Measurements from ENCODE around the gene TFCP2L1.
"Not testable (repeated sequence)": the region's sequence is repeated elsewhere in the genome, so short reads cannot be mapped to it uniquely, and the experiment has no call there.

Gene TFCP2L1

DNA sequence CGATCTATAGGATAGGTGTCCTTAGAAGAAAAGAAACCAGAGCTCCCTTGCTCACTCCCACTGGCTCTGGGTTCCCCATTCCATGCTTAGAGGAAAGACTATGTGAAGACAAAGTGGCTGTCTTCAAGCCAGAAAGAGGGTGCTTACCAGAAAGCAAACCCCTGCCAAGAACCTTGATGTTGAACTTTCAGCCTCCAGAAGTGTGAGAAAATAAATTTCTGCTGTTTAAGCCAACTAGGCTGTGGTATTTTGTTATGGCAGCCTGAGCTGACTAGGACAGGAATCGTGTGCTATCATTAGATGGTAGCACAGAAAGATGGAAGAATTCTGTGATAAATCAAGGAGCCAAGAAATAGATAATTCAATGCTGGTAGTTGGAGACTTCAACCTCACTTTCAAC is 19.9 kb upstream of the TFCP2L1 start:
- H2BK15ac ChIP-seq (ENCODE audit: low read length), result no peak overlapping the region
- H3K9me3 ChIP-seq (replicated peaks in 1 of 2; ENCODE audit: control insufficient read depth in 2 of 2, insufficient read depth in 1 of 2, low read depth in 1 of 2, low read length in 2 of 2), result no peaks in the 10 kb centered on the region
- H3K27ac ChIP-seq (replicated peaks; ENCODE audit: low read length), result no peak overlapping the region
- no CpG with 5 or more reads among the region's 2 CpGs for WGBS, 2 donors (ENCODE audit: extremely low coverage in 2 of 2, insufficient read length in 2 of 2, insufficient replicate concordance in 1 of 2)
- H3K9ac ChIP-seq (ENCODE audit: low read depth, low read length, poor library complexity), result no peak overlapping the region
- H2AFZ ChIP-seq (ENCODE audit: low read length), result no peak overlapping the region
- H3K4me3 ChIP-seq (ENCODE audit: low read length in 2 of 2), result no peak overlapping the region
- no peak overlapping the region for H3K14ac ChIP-seq (ENCODE audit: low read length)
- H2BK12ac ChIP-seq (ENCODE audit: low read length), result no peak overlapping the region
- no peaks in the 10 kb centered on the region for H3K36me3 ChIP-seq (replicated peaks in 1 of 2; ENCODE audit: control insufficient read depth in 2 of 2, insufficient read depth in 2 of 2, low read length in 2 of 2)
- no peak overlapping the region for H3K23ac ChIP-seq (ENCODE audit: low read depth, low read length, poor library complexity)
- DNase-seq (ENCODE audit: low spot score), result no peak
- no peak overlapping the region for H3K4ac ChIP-seq (ENCODE audit: low read length)
- H2AK5ac ChIP-seq (ENCODE audit: low read depth, low read length), result no peak overlapping the region
- H2BK120ac ChIP-seq (ENCODE audit: low read depth, low read length), result no peak overlapping the region
- H3K4me1 ChIP-seq (ENCODE audit: control insufficient read depth in 2 of 2, insufficient read depth in 1 of 2, low read depth in 1 of 2, low read length in 2 of 2), result no peaks in the 10 kb centered on the region
- no peak overlapping the region for H3K4me2 ChIP-seq (ENCODE audit: insufficient read depth, low read length, poor library complexity, severe bottlenecking)
- no peak overlapping the region for H4K8ac ChIP-seq (ENCODE audit: low read depth, low read length)
- H2BK5ac ChIP-seq (ENCODE audit: low read length), result no peak overlapping the region
- H3K27me3 ChIP-seq (ENCODE audit: control insufficient read depth in 3 of 3, insufficient read depth in 3 of 3, low read depth in 1 of 3, low read length in 3 of 3), result no peaks in the 10 kb centered on the region
- no peak overlapping the region for H4K91ac ChIP-seq (ENCODE audit: low read depth, low read length, poor library complexity)
- no peaks in the 10 kb centered on the region for H3K79me1 ChIP-seq (ENCODE audit: low read depth, low read length)
- H3K18ac ChIP-seq (ENCODE audit: low read length), result no peak overlapping the region

DNA sequence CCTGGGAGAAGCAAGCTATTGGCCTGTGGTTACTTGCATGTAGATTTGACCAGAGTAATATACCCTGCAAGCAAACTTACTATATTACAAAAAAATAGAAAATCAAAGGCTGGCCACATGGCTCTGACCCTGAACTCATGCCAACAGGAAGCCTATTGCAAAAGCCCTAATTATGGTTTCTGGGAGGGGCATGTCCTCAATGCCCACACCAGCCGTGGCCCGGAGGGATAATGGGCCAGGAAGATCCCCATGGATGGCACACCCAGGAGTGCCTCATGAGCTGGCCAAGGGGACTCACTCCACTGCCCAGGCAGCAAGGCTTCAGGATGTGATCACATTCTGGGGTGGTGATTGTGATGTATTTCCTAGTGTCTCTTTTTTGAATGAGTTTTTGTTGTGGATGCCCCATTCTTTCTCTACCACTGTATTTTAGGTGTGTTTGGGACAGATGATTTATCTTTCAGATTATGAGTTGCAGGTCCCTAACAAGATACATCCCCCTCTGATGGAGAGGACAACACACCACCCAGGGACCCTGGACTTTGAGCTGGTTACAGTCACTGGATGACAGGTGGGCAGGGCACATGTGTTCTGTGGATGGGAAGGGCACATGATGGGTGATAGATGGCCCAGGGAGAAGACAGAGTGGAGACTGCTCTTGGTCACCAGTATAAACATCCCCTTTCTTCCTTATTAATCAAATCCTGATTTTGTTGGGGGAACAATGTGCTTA is 18.7 kb upstream of the TFCP2L1 start:
- Histone ChIP-seq H3K79me1 (ENCODE audit: low read depth, low read length) (no peaks in the 10 kb centered on the region), H2BK15ac (ENCODE audit: low read length) (no peak overlapping the region)

DNA sequence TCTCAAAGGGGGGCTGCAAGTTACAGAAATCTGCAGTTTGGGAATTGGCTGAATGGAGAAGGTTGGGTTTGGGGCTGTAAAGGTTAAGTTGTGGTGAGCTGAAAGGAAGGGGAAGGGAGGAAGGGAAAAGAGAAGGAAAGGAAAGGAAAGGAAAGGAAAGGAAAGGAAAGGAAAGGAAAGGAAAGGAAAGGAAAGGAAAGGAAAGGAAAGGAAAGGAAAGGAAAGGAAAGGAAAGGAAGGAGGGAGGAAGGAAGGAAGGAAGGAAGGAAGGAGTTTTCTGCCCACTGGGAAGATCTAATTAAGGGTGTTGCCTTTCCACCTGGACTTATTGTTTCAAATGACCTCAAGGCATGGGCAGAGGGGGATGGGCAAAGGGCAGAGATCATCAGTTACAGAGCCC is 16.2 kb upstream of the TFCP2L1 start:
- not testable (repeated sequence) for H3K4ac ChIP-seq (ENCODE audit: low read length); H3K18ac ChIP-seq (ENCODE audit: low read length); H4K8ac ChIP-seq (ENCODE audit: low read depth, low read length); H3K9me3 ChIP-seq (replicated peaks in 1 of 2; ENCODE audit: control insufficient read depth in 2 of 2, insufficient read depth in 1 of 2, low read depth in 1 of 2, low read length in 2 of 2); H3K27ac ChIP-seq (replicated peaks; ENCODE audit: low read length); H3K14ac ChIP-seq (ENCODE audit: low read length); H3K36me3 ChIP-seq (replicated peaks in 1 of 2; ENCODE audit: control insufficient read depth in 2 of 2, insufficient read depth in 2 of 2, low read length in 2 of 2); H2BK120ac ChIP-seq (ENCODE audit: low read depth, low read length); H2BK15ac ChIP-seq (ENCODE audit: low read length); H2BK12ac ChIP-seq (ENCODE audit: low read length); H3K4me2 ChIP-seq (ENCODE audit: insufficient read depth, low read length, poor library complexity, severe bottlenecking); H3K23ac ChIP-seq (ENCODE audit: low read depth, low read length, poor library complexity); H3K4me1 ChIP-seq (ENCODE audit: control insufficient read depth in 2 of 2, insufficient read depth in 1 of 2, low read depth in 1 of 2, low read length in 2 of 2); H3K79me1 ChIP-seq (ENCODE audit: low read depth, low read length); H2AFZ ChIP-seq (ENCODE audit: low read length); H3K4me3 ChIP-seq (ENCODE audit: low read length in 2 of 2); H3K27me3 ChIP-seq (ENCODE audit: control insufficient read depth in 3 of 3, insufficient read depth in 3 of 3, low read depth in 1 of 3, low read length in 3 of 3); DNase-seq (ENCODE audit: low spot score); H2BK5ac ChIP-seq (ENCODE audit: low read length); H4K91ac ChIP-seq (ENCODE audit: low read depth, low read length, poor library complexity); H2AK5ac ChIP-seq (ENCODE audit: low read depth, low read length); H3K9ac ChIP-seq (ENCODE audit: low read depth, low read length, poor library complexity)

More for the DNA sequence above, 18.7 kb upstream of the TFCP2L1 start:
- Histone ChIP-seq H2BK12ac (ENCODE audit: low read length) (no peak overlapping the region), H3K14ac (ENCODE audit: low read length) (no peak overlapping the region), H2BK120ac (ENCODE audit: low read depth, low read length) (no peak overlapping the region), H3K23ac (ENCODE audit: low read depth, low read length, poor library complexity) (no peak overlapping the region), H3K27ac (replicated peaks; ENCODE audit: low read length) (no peak overlapping the region), H3K9me3 (replicated peaks in 1 of 2; ENCODE audit: control insufficient read depth in 2 of 2, insufficient read depth in 1 of 2, low read depth in 1 of 2, low read length in 2 of 2) (no peaks in the 10 kb centered on the region), H3K4ac (ENCODE audit: low read length) (no peak overlapping the region), H4K91ac (ENCODE audit: low read depth, low read length, poor library complexity) (no peak overlapping the region), H3K9ac (ENCODE audit: low read depth, low read length, poor library complexity) (no peak overlapping the region), H3K36me3 (replicated peaks in 1 of 2; ENCODE audit: control insufficient read depth in 2 of 2, insufficient read depth in 2 of 2, low read length in 2 of 2) (no peaks in the 10 kb centered on the region), H4K8ac (ENCODE audit: low read depth, low read length) (no peak overlapping the region), H3K4me1 (ENCODE audit: control insufficient read depth in 2 of 2, insufficient read depth in 1 of 2, low read depth in 1 of 2, low read length in 2 of 2) (no peaks in the 10 kb centered on the region), H3K4me3 (ENCODE audit: low read length in 2 of 2) (no peak overlapping the region), H3K27me3 (ENCODE audit: control insufficient read depth in 3 of 3, insufficient read depth in 3 of 3, low read depth in 1 of 3, low read length in 3 of 3) (no peaks in the 10 kb centered on the region), H3K18ac (ENCODE audit: low read length) (no peak overlapping the region), H2AK5ac (ENCODE audit: low read depth, low read length) (no peak overlapping the region), H3K4me2 (ENCODE audit: insufficient read depth, low read length, poor library complexity, severe bottlenecking) (no peak overlapping the region), H2AFZ (ENCODE audit: low read length) (no peak overlapping the region), H2BK5ac (ENCODE audit: low read length) (no peak overlapping the region)
- no CpG with 5 or more reads among the region's 2 CpGs for WGBS, 2 donors (ENCODE audit: extremely low coverage in 2 of 2, insufficient read length in 2 of 2, insufficient replicate concordance in 1 of 2)
- DNase-seq (ENCODE audit: low spot score), result no peak

DNA sequence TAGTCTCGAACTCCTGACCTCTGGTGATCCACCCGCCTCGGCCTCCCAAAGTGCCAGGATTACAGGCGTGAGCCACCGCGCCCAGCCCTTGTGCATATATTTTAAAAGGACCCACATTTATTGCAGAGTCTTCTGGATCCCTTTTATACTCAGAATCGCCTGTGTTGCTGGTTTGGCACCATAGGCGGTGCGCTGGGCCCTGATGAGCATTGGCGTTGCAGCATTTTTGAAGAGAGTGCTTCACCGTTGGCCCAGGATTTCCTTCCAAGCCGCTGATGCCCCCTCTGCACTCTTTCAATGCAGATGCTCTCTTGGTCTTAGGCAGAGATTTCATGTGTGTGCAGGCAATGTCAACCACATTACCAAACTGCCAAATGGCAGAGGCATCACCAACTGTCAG is 13.5 kb upstream of the TFCP2L1 start:
- Histone ChIP-seq H3K36me3 (replicated peaks in 1 of 2; ENCODE audit: control insufficient read depth in 2 of 2, insufficient read depth in 2 of 2, low read length in 2 of 2) (no peaks in the 10 kb centered on the region), H3K4me1 (ENCODE audit: control insufficient read depth in 2 of 2, insufficient read depth in 1 of 2, low read depth in 1 of 2, low read length in 2 of 2) (no peaks in the 10 kb centered on the region), H3K27me3 (ENCODE audit: control insufficient read depth in 3 of 3, insufficient read depth in 3 of 3, low read depth in 1 of 3, low read length in 3 of 3) (peaks cover 0 to 6% (median 0%) of the 10 kb centered on the region in 3 experiments), H2BK120ac (ENCODE audit: low read depth, low read length) (no peak overlapping the region), H3K4me3 (ENCODE audit: low read length in 2 of 2) (no peak overlapping the region), H3K4me2 (ENCODE audit: insufficient read depth, low read length, poor library complexity, severe bottlenecking) (no peak overlapping the region), H3K23ac (ENCODE audit: low read depth, low read length, poor library complexity) (no peak overlapping the region), H3K9me3 (replicated peaks in 1 of 2; ENCODE audit: control insufficient read depth in 2 of 2, insufficient read depth in 1 of 2, low read depth in 1 of 2, low read length in 2 of 2) (no peaks in the 10 kb centered on the region), H3K9ac (ENCODE audit: low read depth, low read length, poor library complexity) (no peak overlapping the region), H3K14ac (ENCODE audit: low read length) (no peak overlapping the region), H4K8ac (ENCODE audit: low read depth, low read length) (no peak overlapping the region), H3K4ac (ENCODE audit: low read length) (no peak overlapping the region), H4K91ac (ENCODE audit: low read depth, low read length, poor library complexity) (no peak overlapping the region), H2BK12ac (ENCODE audit: low read length) (no peak overlapping the region), H2AFZ (ENCODE audit: low read length) (no peak overlapping the region), H2BK15ac (ENCODE audit: low read length) (no peak overlapping the region), H2AK5ac (ENCODE audit: low read depth, low read length) (no peak overlapping the region), H3K27ac (replicated peaks; ENCODE audit: low read length) (no peak overlapping the region), H3K18ac (ENCODE audit: low read length) (no peak overlapping the region), H2BK5ac (ENCODE audit: low read length) (no peak overlapping the region), H3K79me1 (ENCODE audit: low read depth, low read length) (no peaks in the 10 kb centered on the region)
- no CpG with 5 or more reads among the region's 12 CpGs for WGBS, 2 donors (ENCODE audit: extremely low coverage in 2 of 2, insufficient read length in 2 of 2, insufficient replicate concordance in 1 of 2)
- no peak for DNase-seq (ENCODE audit: low spot score)

All from neuronal stem cell (in vitro differentiated cells).